ENCODE measurements around the gene DFFA.
"Not testable (repeated sequence)": the region's sequence is repeated elsewhere in the genome, so short reads cannot be mapped to it uniquely, and the experiment has no call there.

Gene DFFA

GRCh38 chr1:10425826-10426534, 46.3 kb downstream of the DFFA start:
- not testable (repeated sequence) for DNase-seq

- no peak for DNase-seq
These were observed 47.7 kb downstream of the DFFA start for GRCh38 chr1:10424651-10425050.

DNA sequence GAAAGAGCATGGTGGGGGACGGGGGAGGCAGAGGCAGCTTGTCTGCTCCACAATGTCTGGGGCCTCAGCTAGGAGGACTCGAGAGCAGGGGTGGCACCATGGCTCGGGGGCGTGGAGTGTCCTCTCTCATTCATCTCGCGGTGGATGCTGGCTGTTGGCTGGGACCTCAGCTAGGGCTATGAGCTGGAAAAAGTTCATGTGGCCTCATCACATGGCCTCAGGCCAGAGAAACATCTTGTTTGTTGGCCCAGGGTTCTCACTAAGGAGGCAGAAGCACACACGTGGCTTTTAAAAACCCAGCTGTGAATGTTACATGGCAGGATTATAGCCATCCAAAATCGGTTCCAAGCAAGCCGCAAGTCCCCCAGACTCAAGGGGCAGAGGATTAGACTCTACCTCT, 48.3 kb downstream of the DFFA start:
- DNase-seq: no peak

DNA sequence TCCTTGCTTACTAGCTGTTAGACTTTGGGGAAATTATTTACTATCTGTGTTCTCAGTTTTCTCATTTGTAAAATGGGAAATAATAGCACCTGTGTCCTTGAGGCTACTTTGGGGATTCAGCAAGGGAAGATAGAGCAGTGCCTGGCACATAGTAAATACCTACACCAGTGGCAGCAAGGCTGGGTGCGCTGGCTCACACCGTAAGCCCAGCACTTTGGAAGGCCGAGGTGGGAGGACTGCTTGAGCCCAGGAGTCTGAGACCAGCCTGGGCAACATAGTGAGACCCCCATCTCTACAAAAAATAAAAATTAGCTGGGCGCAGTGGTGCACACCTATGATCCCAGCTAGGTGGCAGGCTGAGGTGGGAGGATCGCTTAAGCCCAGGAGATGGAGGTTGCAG, 50.7 kb downstream of the DFFA start:
- no peak for DNase-seq

- DNase-seq: no peak
These were observed 53.0 kb downstream of the DFFA start for GRCh38 chr1:10419351-10419750.

GRCh38 chr1:10418741-10419140, 53.6 kb downstream of the DFFA start:
- DNase-seq: not testable (repeated sequence)

DNA sequence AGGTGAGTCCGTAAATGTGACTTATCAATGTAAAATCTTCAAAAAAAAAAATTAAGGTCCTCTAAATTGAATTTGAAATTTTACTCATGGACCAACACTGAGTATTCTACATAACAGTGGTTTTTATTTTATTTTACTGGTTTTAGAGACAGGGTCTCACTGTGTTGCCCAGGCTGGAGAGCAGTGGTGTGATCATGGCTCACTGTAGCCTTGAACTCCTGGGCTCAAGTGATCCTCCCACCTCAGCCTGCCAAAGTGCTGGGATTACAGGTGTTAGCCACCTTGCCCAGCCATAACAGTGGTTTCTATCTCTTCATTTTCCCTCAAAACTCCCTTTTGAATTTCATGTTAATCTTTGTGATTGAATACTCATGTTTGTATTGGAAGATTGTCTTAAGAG, 56.4 kb downstream of the DFFA start:
- not testable (repeated sequence) for DNase-seq

GRCh38 chr1:10415211-10415930, 57.0 kb downstream of the DFFA start:
- DNase-seq: no peak

DNA sequence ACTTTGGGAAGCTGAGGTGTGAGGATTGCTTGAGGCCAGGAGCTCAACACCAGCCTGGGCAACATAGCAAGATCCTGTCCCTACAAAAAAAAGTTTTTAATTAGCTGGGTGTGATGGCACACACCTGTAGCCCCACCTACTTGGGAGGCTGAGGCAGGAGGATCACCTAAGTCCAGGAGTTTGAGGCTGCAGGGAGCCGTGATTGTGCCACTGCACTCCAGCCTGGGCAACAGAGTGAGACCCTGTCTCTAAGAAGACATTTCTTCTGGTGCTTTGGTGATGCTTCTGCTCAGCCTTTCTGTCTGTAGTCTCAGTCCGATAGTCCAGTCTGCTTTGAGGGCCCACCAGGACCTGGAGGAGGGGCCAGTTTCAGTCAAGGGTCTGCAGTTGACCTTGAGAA, 65.1 kb downstream of the DFFA start:
- DNase-seq: no peak

Data from NCI-H2029 treated with DMSO at 0.1 percent for 48 hours (cell line).